ENCODE measurements around the gene LRRC32.
"Not testable (repeated sequence)": the region's sequence is repeated elsewhere in the genome, so short reads cannot be mapped to it uniquely, and the experiment has no call there.

DNA sequence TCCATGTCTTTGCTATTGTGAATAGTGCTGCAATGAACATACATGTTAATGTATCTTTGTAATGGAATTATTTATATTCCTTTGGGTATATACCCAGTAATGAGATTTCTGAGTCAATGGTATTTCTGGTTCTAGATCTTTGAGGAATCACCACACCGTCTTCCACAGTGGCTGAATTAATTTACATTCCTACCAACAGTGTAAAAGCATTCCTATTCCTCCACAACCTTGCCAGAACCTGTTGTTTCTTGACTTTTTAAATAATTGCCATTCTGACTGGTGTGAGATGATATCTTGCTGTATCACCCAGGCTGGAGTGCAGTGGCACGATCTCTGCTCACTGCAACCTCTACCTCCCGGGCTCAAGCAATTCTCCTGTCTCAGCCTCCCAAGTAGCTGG lies 26.8 kb downstream of the LRRC32 start:
- not testable (repeated sequence) for TF ChIP-seq DNMT1 (IDR thresholded peaks at IDR 0.05); CHD4 (IDR thresholded peaks at IDR 0.05; ENCODE audit: insufficient read depth, insufficient replicate concordance, low read depth, low read length, poor library complexity, severe bottlenecking); POLR2AphosphoS5 (IDR thresholded peaks at IDR 0.05; ENCODE audit: control insufficient read depth, insufficient read depth, low read depth, low read length); SMAD1 (IDR thresholded peaks at IDR 0.05; ENCODE audit: low read depth, low read length, partially characterized antibody)
- TF ChIP-seq, protein P1, sequence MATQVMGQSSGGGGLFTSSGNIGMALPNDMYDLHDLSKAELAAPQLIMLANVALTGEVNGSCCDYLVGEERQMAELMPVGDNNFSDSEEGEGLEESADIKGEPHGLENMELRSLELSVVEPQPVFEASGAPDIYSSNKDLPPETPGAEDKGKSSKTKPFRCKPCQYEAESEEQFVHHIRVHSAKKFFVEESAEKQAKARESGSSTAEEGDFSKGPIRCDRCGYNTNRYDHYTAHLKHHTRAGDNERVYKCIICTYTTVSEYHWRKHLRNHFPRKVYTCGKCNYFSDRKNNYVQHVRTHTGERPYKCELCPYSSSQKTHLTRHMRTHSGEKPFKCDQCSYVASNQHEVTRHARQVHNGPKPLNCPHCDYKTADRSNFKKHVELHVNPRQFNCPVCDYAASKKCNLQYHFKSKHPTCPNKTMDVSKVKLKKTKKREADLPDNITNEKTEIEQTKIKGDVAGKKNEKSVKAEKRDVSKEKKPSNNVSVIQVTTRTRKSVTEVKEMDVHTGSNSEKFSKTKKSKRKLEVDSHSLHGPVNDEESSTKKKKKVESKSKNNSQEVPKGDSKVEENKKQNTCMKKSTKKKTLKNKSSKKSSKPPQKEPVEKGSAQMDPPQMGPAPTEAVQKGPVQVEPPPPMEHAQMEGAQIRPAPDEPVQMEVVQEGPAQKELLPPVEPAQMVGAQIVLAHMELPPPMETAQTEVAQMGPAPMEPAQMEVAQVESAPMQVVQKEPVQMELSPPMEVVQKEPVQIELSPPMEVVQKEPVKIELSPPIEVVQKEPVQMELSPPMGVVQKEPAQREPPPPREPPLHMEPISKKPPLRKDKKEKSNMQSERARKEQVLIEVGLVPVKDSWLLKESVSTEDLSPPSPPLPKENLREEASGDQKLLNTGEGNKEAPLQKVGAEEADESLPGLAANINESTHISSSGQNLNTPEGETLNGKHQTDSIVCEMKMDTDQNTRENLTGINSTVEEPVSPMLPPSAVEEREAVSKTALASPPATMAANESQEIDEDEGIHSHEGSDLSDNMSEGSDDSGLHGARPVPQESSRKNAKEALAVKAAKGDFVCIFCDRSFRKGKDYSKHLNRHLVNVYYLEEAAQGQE (IDR thresholded peaks at IDR 0.05; ENCODE audit: borderline replicate concordance), result not testable (repeated sequence)
- TF ChIP-seq, protein P1 (CRISPR knock-in tag; IDR thresholded peaks at IDR 0.05; ENCODE audit: low read depth), result not testable (repeated sequence)
